Measurements from ENCODE around the gene PSMC5.

- TF ChIP-seq, protein P1, sequence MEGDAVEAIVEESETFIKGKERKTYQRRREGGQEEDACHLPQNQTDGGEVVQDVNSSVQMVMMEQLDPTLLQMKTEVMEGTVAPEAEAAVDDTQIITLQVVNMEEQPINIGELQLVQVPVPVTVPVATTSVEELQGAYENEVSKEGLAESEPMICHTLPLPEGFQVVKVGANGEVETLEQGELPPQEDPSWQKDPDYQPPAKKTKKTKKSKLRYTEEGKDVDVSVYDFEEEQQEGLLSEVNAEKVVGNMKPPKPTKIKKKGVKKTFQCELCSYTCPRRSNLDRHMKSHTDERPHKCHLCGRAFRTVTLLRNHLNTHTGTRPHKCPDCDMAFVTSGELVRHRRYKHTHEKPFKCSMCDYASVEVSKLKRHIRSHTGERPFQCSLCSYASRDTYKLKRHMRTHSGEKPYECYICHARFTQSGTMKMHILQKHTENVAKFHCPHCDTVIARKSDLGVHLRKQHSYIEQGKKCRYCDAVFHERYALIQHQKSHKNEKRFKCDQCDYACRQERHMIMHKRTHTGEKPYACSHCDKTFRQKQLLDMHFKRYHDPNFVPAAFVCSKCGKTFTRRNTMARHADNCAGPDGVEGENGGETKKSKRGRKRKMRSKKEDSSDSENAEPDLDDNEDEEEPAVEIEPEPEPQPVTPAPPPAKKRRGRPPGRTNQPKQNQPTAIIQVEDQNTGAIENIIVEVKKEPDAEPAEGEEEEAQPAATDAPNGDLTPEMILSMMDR (IDR thresholded peaks at IDR 0.05; ENCODE audit: low read depth, low read length, missing input control), result no peak
- TF ChIP-seq HNF4G (IDR thresholded peaks at IDR 0.05) (no peak), RAD21 (IDR thresholded peaks at IDR 0.05) (no peak), JUND (IDR thresholded peaks at IDR 0.05) (no peak), RXRA (IDR thresholded peaks at IDR 0.05) (no peak), MAX (IDR thresholded peaks at IDR 0.05) (no peak), TAF1 (conservative IDR thresholded peaks at IDR 0.05) (no peak), REST (IDR thresholded peaks at IDR 0.05) (no peak), YY1 (IDR thresholded peaks at IDR 0.05) (no peak), HNF4A (conservative IDR thresholded peaks at IDR 0.05) (no peak), FOXA1 (IDR thresholded peaks at IDR 0.05) (no peak), GABPA (IDR thresholded peaks at IDR 0.05 in 1 of 2, conservative IDR thresholded peaks at IDR 0.05 in 1 of 2) (no peak), EGR1 (IDR thresholded peaks at IDR 0.05; ENCODE audit: low read depth in 2 of 2) (no peak)
Observed at GRCh38 chr17:63830278-63830677, 3.0 kb downstream of the PSMC5 start.
